ENCODE results near the gene WNT8B.
A peak's percentile ranks its signal among the peaks of the same experiment; 100 is the strongest.

WNT8B gene

DNA sequence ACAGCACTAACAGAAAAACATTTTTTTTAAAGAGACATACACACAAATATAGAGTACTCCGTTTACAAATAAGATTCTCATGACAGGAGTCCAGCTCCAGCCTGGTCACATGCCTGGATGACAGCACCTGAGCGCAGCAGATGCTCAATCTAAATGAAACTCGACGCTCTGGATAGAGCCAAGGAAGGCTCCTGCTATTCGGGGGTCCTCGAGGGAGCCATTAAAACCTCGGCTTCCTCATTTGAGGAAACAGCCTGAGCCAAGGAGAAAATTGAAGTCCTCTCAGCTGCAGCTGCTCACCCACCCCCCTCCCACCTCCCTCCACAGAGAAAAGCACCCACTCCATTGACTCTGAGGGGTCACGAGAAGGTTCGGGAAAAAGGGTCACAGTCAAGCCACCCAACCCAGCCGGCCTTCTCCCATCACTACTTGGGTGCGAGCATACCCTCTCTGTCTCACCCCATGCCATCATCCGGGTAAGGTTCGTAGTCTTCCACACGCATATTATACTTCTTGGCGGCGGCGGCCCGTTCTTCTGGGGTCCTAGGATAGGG, 66.2 kb downstream of the WNT8B start:
- Histone ChIP-seq H3K27ac (replicated peaks) (peak overlapping the region; percentile 78), H3K27me3 (ENCODE audit: insufficient read depth, poor library complexity, severe bottlenecking) (no peaks in the 10 kb centered on the region), H3K4me3 (replicated peaks; ENCODE audit: insufficient read depth, low read length) (peak overlapping the region; percentile 96)
- no peak for DNase-seq (ENCODE audit: low read depth in 1 of 2, low spot score in 1 of 2)
- TF ChIP-seq, protein P1, sequence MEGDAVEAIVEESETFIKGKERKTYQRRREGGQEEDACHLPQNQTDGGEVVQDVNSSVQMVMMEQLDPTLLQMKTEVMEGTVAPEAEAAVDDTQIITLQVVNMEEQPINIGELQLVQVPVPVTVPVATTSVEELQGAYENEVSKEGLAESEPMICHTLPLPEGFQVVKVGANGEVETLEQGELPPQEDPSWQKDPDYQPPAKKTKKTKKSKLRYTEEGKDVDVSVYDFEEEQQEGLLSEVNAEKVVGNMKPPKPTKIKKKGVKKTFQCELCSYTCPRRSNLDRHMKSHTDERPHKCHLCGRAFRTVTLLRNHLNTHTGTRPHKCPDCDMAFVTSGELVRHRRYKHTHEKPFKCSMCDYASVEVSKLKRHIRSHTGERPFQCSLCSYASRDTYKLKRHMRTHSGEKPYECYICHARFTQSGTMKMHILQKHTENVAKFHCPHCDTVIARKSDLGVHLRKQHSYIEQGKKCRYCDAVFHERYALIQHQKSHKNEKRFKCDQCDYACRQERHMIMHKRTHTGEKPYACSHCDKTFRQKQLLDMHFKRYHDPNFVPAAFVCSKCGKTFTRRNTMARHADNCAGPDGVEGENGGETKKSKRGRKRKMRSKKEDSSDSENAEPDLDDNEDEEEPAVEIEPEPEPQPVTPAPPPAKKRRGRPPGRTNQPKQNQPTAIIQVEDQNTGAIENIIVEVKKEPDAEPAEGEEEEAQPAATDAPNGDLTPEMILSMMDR (IDR thresholded peaks at IDR 0.05; ENCODE audit: insufficient read depth, low read length) = no peak
- TF ChIP-seq SPI1 (IDR thresholded peaks at IDR 0.05; ENCODE audit: borderline replicate concordance, low read depth) (peak; percentile 52; the same call in 1 of the 2 replicates), GABPA (IDR thresholded peaks at IDR 0.05; ENCODE audit: low read depth) (no peak), POLR2AphosphoS5 (IDR thresholded peaks at IDR 0.05; ENCODE audit: low read depth) (no peak)
- TF ChIP-seq, protein P2, sequence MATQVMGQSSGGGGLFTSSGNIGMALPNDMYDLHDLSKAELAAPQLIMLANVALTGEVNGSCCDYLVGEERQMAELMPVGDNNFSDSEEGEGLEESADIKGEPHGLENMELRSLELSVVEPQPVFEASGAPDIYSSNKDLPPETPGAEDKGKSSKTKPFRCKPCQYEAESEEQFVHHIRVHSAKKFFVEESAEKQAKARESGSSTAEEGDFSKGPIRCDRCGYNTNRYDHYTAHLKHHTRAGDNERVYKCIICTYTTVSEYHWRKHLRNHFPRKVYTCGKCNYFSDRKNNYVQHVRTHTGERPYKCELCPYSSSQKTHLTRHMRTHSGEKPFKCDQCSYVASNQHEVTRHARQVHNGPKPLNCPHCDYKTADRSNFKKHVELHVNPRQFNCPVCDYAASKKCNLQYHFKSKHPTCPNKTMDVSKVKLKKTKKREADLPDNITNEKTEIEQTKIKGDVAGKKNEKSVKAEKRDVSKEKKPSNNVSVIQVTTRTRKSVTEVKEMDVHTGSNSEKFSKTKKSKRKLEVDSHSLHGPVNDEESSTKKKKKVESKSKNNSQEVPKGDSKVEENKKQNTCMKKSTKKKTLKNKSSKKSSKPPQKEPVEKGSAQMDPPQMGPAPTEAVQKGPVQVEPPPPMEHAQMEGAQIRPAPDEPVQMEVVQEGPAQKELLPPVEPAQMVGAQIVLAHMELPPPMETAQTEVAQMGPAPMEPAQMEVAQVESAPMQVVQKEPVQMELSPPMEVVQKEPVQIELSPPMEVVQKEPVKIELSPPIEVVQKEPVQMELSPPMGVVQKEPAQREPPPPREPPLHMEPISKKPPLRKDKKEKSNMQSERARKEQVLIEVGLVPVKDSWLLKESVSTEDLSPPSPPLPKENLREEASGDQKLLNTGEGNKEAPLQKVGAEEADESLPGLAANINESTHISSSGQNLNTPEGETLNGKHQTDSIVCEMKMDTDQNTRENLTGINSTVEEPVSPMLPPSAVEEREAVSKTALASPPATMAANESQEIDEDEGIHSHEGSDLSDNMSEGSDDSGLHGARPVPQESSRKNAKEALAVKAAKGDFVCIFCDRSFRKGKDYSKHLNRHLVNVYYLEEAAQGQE (IDR thresholded peaks at IDR 0.05; ENCODE audit: insufficient replicate concordance, low read depth) = no peak

DNA sequence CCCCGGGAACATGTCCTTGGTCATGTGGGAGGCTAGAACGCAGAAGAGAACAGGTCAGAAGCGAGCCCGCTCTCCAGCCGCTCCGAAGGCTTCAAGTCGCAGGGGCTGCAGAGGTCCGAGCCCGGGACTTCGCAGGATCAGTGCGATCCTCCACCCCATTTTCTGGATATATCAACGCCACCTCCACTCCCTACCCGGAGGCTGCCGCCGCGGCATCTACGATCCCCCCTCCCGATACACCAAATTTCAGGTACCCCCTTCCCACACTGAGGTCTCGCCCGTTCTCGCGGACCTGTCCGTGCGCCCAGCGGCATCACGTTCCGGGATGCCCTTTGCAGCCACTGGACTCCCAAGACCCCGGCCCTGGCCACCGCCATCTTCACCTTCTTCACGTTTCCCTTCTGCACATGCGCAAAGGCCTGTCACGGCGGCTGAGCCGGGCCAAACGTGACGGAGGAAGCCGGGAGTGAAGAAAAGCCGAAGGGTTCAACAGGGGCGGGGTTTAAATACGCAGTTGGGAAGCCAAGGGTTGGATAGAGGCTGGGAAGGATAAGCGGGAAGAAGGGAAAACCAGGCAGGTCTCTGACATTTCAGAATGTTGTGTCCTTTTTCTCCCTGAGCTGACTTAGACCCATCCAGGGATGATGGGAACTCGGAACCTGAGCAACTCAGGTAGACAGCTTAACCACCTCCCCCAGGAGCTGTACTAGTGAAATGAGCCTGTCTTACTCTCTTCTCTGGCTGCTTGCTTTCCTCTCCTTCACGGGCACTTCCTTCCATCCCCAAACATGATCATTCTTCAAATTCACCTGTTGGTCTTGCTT, 66.9 kb downstream of the WNT8B start, which contains the start of gene NDUFB8:
TSS of gene NDUFB8 (minus strand) at position 397 of the 824 bp plus-strand sequence. CDS start at position 377, 20 bp downstream.
- Histone ChIP-seq H3K4me3 (replicated peaks; ENCODE audit: insufficient read depth, low read length) (peak within 1 kb of the TSS; percentile 96), H3K27ac (replicated peaks) (peak within 1 kb of the TSS; percentile 78), H3K27me3 (ENCODE audit: insufficient read depth, poor library complexity, severe bottlenecking) (no peaks in the 10 kb centered on the region)
- TF ChIP-seq POLR2AphosphoS5 (IDR thresholded peaks at IDR 0.05; ENCODE audit: low read depth) (peak; percentile 78), GABPA (IDR thresholded peaks at IDR 0.05; ENCODE audit: low read depth) (no peak), SPI1 (IDR thresholded peaks at IDR 0.05; ENCODE audit: borderline replicate concordance, low read depth) (no peak)
- TF ChIP-seq, protein P2 (IDR thresholded peaks at IDR 0.05; ENCODE audit: insufficient replicate concordance, low read depth) = peak; percentile 45
- DNase-seq (ENCODE audit: low read depth in 1 of 2, low spot score in 1 of 2) = peak; percentile 70 to 92

DNA sequence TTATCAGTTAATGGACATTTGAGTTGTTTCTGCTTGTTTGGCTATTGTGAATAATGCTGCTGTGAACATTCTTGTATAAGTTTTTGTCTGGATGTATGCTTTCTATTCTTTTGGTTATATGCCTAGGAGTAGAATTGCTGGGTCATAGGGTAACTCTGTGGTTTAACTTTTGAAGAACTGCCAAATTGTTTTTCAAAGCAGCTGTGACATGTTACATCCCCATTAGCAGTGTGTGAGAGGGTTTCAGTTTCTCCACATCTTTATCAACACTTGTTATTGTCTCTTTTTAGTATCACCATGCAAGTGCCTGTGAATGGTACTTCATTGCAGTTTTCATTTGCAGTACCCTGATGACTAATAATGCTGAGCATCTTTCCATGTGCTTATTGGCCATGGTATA, 69.0 kb downstream of the WNT8B start:
- Histone ChIP-seq H3K27ac (replicated peaks) (no peak overlapping the region), H3K4me3 (replicated peaks; ENCODE audit: insufficient read depth, low read length) (no peak overlapping the region), H3K27me3 (ENCODE audit: insufficient read depth, poor library complexity, severe bottlenecking) (no peaks in the 10 kb centered on the region)
- TF ChIP-seq POLR2AphosphoS5 (IDR thresholded peaks at IDR 0.05; ENCODE audit: low read depth) (no peak), GABPA (IDR thresholded peaks at IDR 0.05; ENCODE audit: low read depth) (no peak), SPI1 (IDR thresholded peaks at IDR 0.05; ENCODE audit: borderline replicate concordance, low read depth) (no peak)
- TF ChIP-seq, protein P1 (IDR thresholded peaks at IDR 0.05; ENCODE audit: insufficient read depth, low read length) = no peak
- TF ChIP-seq, protein P2 (IDR thresholded peaks at IDR 0.05; ENCODE audit: insufficient replicate concordance, low read depth) = no peak
- no peak for DNase-seq (ENCODE audit: low read depth in 1 of 2, low spot score in 1 of 2)

Measured in HL-60 (cell line).